VCaP (cell line): ENCODE data around the gene SEC14L5.

Experiments
- H3K27ac ChIP-seq: fragments of 450-650 bp; 2 replicates; pipeline ENCODE4 v1.5.1; 2017
- CTCF ChIP-seq: fragments of 450-650 bp; conservative IDR thresholded peaks from 2 replicates; pipeline ENCODE4 v1.5.1; 2017; ENCODE audit warnings: mild to moderate bottlenecking, moderate library complexity

Gene SEC14L5

GRCh38 chr16:4972938-4973587, 14.9 kb downstream of the SEC14L5 start:
- H3K27ac ChIP-seq = no peak overlapping the region
- TF ChIP-seq CTCF = no peak

DNA sequence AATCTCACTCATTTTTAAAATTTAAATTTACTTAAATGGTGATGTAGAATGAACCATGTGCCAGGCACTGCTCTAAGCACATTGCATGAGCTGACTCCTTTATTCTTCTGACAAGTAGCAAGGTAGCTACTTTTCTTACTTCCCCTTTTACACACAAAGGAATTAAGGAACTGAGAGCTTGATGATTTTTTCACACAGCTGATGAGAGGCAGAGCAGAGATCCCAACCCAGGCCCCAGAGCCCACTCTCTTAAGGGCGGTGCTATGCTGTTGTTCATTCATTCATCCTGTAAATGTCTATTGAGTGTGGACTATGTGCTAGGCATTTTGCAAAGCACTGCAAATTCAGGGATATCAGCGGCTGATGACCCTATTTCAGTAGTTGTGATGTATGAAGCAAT, 17.9 kb downstream of the SEC14L5 start:
- no peak overlapping the region for H3K27ac ChIP-seq
- no peak for TF ChIP-seq CTCF

DNA sequence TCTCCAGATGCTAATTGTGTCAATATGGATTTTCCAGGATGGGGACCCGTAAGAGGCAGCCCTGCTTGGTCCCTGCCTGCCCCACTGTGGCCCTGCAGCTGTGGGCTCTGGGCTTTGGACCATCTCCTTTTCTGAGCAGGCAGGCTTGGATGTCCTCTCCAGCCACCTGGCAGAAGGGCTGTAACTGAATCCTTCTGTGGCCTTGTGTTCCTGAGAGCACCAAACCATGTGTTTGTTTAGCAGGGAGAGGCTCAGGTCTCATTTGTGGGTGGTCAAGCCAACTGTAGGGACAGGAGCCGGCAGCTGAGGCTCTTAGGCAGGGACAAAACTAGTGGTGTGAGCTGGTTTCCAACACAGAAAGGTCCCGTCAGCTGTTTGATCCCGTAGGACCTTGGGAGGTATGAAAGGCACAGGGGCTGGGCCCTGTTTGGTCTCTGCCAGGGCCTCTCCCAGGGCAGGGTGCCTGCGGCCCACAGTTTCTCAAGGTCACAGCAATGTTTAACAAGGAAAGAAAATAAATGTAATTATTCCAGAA, 18.5 kb downstream of the SEC14L5 start:
- no peak overlapping the region for H3K27ac ChIP-seq
- no peak for TF ChIP-seq CTCF

GRCh38 chr16:4979164-4979563, 21.0 kb downstream of the SEC14L5 start:
- no peak overlapping the region for H3K27ac ChIP-seq
- TF ChIP-seq CTCF = no peak

DNA sequence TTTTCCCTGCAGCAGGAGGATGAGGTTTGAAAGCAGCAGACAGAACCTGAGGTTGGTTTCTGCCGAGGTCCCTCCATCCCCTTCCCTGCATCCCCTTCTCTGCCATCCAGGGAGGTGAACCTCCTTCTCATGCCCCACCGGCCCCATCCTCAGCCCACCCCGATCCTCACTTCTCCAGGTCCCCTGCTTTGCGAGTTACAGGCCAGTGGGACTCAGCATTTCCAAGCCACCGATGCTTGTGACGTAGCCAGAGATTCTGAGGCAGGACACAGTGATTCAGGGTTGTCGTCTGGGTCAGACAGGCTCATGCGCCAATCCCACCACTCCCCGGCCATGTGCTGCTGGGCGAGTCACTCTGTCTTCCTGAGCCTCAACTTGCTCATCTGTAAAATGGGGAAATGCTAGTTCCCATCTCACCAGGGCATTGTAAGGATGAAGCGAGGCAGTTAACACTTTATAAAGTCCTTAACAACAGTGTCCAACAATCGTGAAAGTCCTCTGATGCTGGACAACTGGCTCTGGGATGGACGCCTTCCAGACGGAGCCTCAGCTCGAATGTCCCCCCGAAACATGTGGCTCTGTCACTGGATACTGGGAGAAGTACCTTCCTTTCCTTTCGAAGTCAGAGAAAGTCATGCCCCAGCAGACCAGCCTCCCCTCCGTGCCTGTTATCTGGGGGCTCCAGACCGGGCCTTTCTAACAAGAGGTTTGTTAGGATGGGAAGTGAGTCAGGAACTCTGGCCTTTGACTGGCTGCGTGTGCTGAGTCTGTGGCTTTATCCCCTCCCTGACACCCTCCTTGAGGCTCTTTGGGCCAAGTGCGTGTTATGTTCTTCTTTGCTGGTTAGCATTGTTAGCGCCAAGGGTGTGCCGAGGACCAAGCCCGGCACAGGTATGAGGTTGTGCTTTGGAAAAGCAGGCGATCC, 21.9 kb downstream of the SEC14L5 start:
- H3K27ac ChIP-seq = no peak overlapping the region
- TF ChIP-seq CTCF = no peak

- TF ChIP-seq CTCF = no peak
These were observed 22.6 kb downstream of the SEC14L5 start for GRCh38 chr16:4980691-4981090.

GRCh38 chr16:4981473-4981872, 23.3 kb downstream of the SEC14L5 start:
- no peak overlapping the region for H3K27ac ChIP-seq

More at GRCh38 chr16:4980691-4981090, 22.6 kb downstream of the SEC14L5 start:
- H3K27ac ChIP-seq = no peak overlapping the region

More at GRCh38 chr16:4981473-4981872, 23.3 kb downstream of the SEC14L5 start:
- no peak for TF ChIP-seq CTCF
